IMR-90 (cell line): Measurements from ENCODE around the gene PRAME. TPM values are rescaled to one million over a fixed set of nuclear protein-coding genes. Genes with fewer than 3 reads are reported as not detected.
A peak's percentile ranks its signal among the peaks of the same experiment; 100 is the strongest.

Experiments used
- ATAC-seq: fragments of 200-7000 bp; cut with Tn5 transposase; 2 replicates; pipeline ENCODE4 v1.9.1; 2020; ENCODE audit warnings: low read depth, mild to moderate bottlenecking, moderate library complexity
- BruUV-seq: library from RNA; stranded (reverse); fragments of 400-500 nt; replicated peaks from 2 replicates; lab custom pipeline; 2021; lab: Mats Ljungman, UMichigan
- CTCF ChIA-PET: fragments of 300-600 bp; formaldehyde crosslinking; extraction: SDS; loops from one replicate; lab custom pipeline; 2021; ENCODE audit warnings: antibody characterized with exemption; lab: Yijun Ruan, JAX
- POLR2A ChIA-PET: fragments of 300-600 bp; sonication (Branson Sonifier 250); formaldehyde crosslinking; loops from one replicate; lab custom pipeline; 2022; ENCODE audit warnings: antibody characterized with exemption; ENCODE audit not compliant: unreplicated experiment; lab: Charles Lee
- DNase-seq: peaks from one replicate; pipeline ENCODE4 v3.0.0; 2013
- H2AFZ ChIP-seq: replicated peaks from 2 replicates; pipeline ENCODE3; 2013; ENCODE audit warnings: low read length, mild to moderate bottlenecking; ENCODE audit not compliant: poor library complexity
- H2AK5ac ChIP-seq: 2 replicates; pipeline ENCODE4 v1.6.1; 2013; ENCODE audit warnings: low read depth, low read length, inconsistent platforms
- H2AK9ac ChIP-seq: replicated peaks from 2 replicates; pipeline ENCODE3; 2013; ENCODE audit warnings: mild to moderate bottlenecking, low read depth, low read length, moderate library complexity; ENCODE audit not compliant: poor library complexity
- H2BK120ac ChIP-seq: 2 replicates; pipeline ENCODE4 v1.6.1; 2013; ENCODE audit warnings: low read depth, low read length, inconsistent platforms
- H2BK15ac ChIP-seq: 3 replicates; pipeline ENCODE4 v1.6.1; 2013; ENCODE audit warnings: low read depth, low read length, inconsistent platforms
- H2BK20ac ChIP-seq: 2 replicates; pipeline ENCODE4 v1.6.1; 2013; ENCODE audit warnings: low read depth, mild to moderate bottlenecking, inconsistent platforms, low read length, moderate library complexity
- H2BK5ac ChIP-seq: 2 replicates; pipeline ENCODE4 v1.6.1; 2013; ENCODE audit warnings: mild to moderate bottlenecking, low read depth, low read length, inconsistent platforms; ENCODE audit not compliant: poor library complexity, severe bottlenecking
- H3K14ac ChIP-seq: replicated peaks from 2 replicates; pipeline ENCODE4 v1.6.1; 2013; ENCODE audit warnings: low read depth, low read length, inconsistent platforms
- H3K18ac ChIP-seq: 2 replicates; pipeline ENCODE4 v1.6.1; 2013; ENCODE audit warnings: low read depth, low read length, control low read depth
- H3K23ac ChIP-seq: 2 replicates; pipeline ENCODE4 v1.6.1; 2013; ENCODE audit warnings: low read depth, low read length, inconsistent platforms
- H3K27ac ChIP-seq: 2 replicates; pipeline ENCODE4 v1.5.1; 2013; ENCODE audit warnings: mild to moderate bottlenecking, control low read depth, low read length; ENCODE audit not compliant: insufficient read depth
- H3K27me3 ChIP-seq: 2 replicates; pipeline ENCODE4 v1.6.1; 2013; ENCODE audit warnings: low read length; ENCODE audit not compliant: control insufficient read depth, insufficient read depth
- H3K36me3 ChIP-seq: 2 replicates; pipeline ENCODE4 v1.6.1; 2013; ENCODE audit warnings: low read length, mixed read lengths; ENCODE audit not compliant: control insufficient read depth, insufficient read depth
- H3K4ac ChIP-seq: 2 replicates; pipeline ENCODE4 v1.6.1; 2013; ENCODE audit warnings: low read depth, low read length, inconsistent platforms
- H3K4me1 ChIP-seq: 2 replicates; pipeline ENCODE4 v1.6.1; 2013; ENCODE audit warnings: low read length, mixed read lengths; ENCODE audit not compliant: control insufficient read depth, insufficient read depth
- H3K4me2 ChIP-seq: 2 replicates; pipeline ENCODE4 v1.6.1; 2013; ENCODE audit warnings: low read depth, mild to moderate bottlenecking, control low read depth, low read length, moderate library complexity
- H3K4me3 ChIP-seq: 2 replicates; pipeline ENCODE4 v1.5.1; 2013; ENCODE audit warnings: low read depth, mild to moderate bottlenecking, control low read depth, low read length, moderate library complexity; ENCODE audit not compliant: insufficient read depth
- H3K56ac ChIP-seq: 2 replicates; pipeline ENCODE4 v1.6.1; 2013; ENCODE audit warnings: low read length, inconsistent platforms; ENCODE audit not compliant: insufficient read depth; ENCODE audit errors: extremely low read depth
- H3K79me1 ChIP-seq, 2 experiments: 2 replicates each; pipeline ENCODE4 v1.6.1; 2013; ENCODE audit warnings: low read length in 2 of 2, inconsistent platforms in 1 of 2, low read depth in 1 of 2
- H3K9ac ChIP-seq: 2 replicates; pipeline ENCODE4 v1.6.1; 2013; ENCODE audit warnings: low read depth, low read length, control low read depth
- H3K9me1 ChIP-seq: 2 replicates; pipeline ENCODE4 v1.6.1; 2013; ENCODE audit warnings: low read length, inconsistent platforms; ENCODE audit not compliant: insufficient read depth
- H3K9me3 ChIP-seq: 2 replicates; pipeline ENCODE4 v1.6.1; 2013; ENCODE audit warnings: low read length; ENCODE audit not compliant: control insufficient read depth, insufficient read depth
- H4K20me1 ChIP-seq: 2 replicates; pipeline ENCODE4 v1.6.1; 2013; ENCODE audit warnings: low read length, inconsistent platforms; ENCODE audit not compliant: insufficient read depth
- H4K5ac ChIP-seq: 2 replicates; pipeline ENCODE4 v1.6.1; 2013; ENCODE audit warnings: mild to moderate bottlenecking, low read depth, low read length, control low read depth
- H4K8ac ChIP-seq, 2 experiments: 2 replicates each; pipeline ENCODE4 v1.6.1; 2013; ENCODE audit warnings: low read depth in 2 of 2, low read length in 2 of 2, control low read depth in 1 of 2, inconsistent platforms in 1 of 2
- H4K91ac ChIP-seq: 2 replicates; pipeline ENCODE4 v1.6.1; 2013; ENCODE audit warnings: low read depth, low read length, inconsistent platforms; ENCODE audit not compliant: insufficient read depth
- MAFK ChIP-seq: IDR thresholded peaks from 2 replicates; pipeline ENCODE4 v1.6.1; 2012; ENCODE audit warnings: low read depth, low read length, improper control_type of control experiment
- RFX5 ChIP-seq: IDR thresholded peaks from 2 replicates; pipeline ENCODE4 v1.8.0; 2012; ENCODE audit warnings: low read depth, mild to moderate bottlenecking, low read length, moderate library complexity
- SMC3 ChIP-seq: fragments of 150-350 bp; IDR thresholded peaks from 2 replicates; pipeline ENCODE4 v1.6.1; 2016; ENCODE audit warnings: low read depth, mild to moderate bottlenecking, antibody characterized with exemption, low read length, moderate library complexity
- WGBS, 2 experiments: methylation state at CpG; one replicate each; pipeline versions ENCODE4 v1.1.5 to v1.1.7; 2013; ENCODE audit warnings: missing lambda C conversion rate in 2 of 2; ENCODE audit not compliant: insufficient read length in 1 of 2; ENCODE audit errors: extremely low coverage in 2 of 2; 5-methylcytosine and 5-hydroxymethylcytosine counted together
- dilution Hi-C: fragments of 300-500 bp; cut with HindIII; formaldehyde crosslinking; loops from one replicate; pipeline ENCODE4 v1.14.3; 2018; ENCODE audit warnings: low sequenced_read_pairs; ENCODE audit not compliant: unreplicated experiment
- in situ Hi-C: fragments of 300-500 bp; cut with MboI; formaldehyde crosslinking; loops from 3 replicates; pipeline ENCODE4 v1.14.3; 2019; ENCODE audit warnings: low sequenced_read_pairs, inconsistent platforms, mixed read lengths
- intact Hi-C: fragments of 100-400 bp; cut with micrococcal nuclease; formaldehyde crosslinking; loops from 2 replicates; pipeline ENCODE4 v1.10.0; 2022
- polyA plus RNA-seq, 3 experiments: library from polyadenylated mRNA; depleted of rRNA; stranded (reverse); fragments of >200 nt; gene quantifications; 2 replicates each; pipeline ENCODE4 v1.2.3, GENCODE V29; 2012; ENCODE audit warnings: low replicate concordance in 1 of 3
- total RNA-seq: library from RNA; depleted of rRNA; stranded (reverse); fragments of >200 nt; gene quantifications from 2 replicates; pipeline ENCODE4 v1.2.3, GENCODE V29; 2012

The PRAME gene
- total and polyA plus RNA-seq, 2 of the 4 experiments (the other 2 are of a cell fraction), result not detected

DNA sequence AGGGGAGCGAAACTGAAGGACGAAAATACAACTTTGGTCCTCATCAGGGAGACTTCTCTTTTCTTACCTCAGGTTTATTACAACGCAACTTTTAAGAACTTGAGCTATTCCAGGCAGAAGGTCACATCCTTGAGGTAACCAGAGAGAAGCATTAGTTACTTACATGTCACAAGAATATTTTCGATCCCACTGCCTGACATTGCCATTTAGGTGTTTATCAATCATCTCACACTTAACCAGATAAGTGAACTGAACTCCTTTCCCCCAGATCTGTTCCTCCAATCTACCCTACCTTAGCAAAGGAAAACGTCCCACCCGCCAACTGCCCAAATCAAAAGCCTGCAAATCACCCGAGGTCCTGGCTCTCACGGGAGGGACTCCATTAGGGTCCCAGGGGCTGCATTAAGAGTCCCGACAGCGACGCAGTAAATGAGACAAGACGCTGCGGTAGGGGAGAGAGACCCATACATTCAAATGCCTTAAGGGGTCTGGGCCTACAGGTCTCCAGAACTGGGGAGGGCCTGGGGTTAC is 51.3 kb downstream of the PRAME start:
- dilution Hi-C loops (no loop called here), intact Hi-C loops (no loop called here), in situ Hi-C loops (no loop called here)
- H3K79me1 ChIP-seq, result 0 out of 4 replicates have a peak, but pooled peaks cover 0 to 3% of the 10 kb centered on the region in 2 experiments
- ChIA-PET POLR2A (no interaction called here), CTCF (interaction anchor here (0.5 to 1.6 kb wide), 3 partner anchors 9 to 353 kb away, joined by 3 to 4 read pairs (median 4); no protein-coding TSS in a partner anchor)
- no peak overlapping the region for H4K5ac ChIP-seq
- no peaks in the 10 kb centered on the region for H3K9me3 ChIP-seq
- BruUV-seq, result no TSS peak
- TF ChIP-seq MAFK, result no peak
- no peak for TF ChIP-seq RFX5
- TF ChIP-seq SMC3, result no peak
- WGBS, 2 experiments, result 46% methylated on average over 5 of the region's 13 CpGs; no CpG with 5 or more reads in 1 of the 2 experiments
- no peak for DNase-seq
- H2AFZ ChIP-seq, result peak overlapping the region; percentile 85
- no peak overlapping the region for H3K18ac ChIP-seq
- no peak overlapping the region for H2AK9ac ChIP-seq
- H3K56ac ChIP-seq, result no peak overlapping the region
- no peaks in the 10 kb centered on the region for H3K9me1 ChIP-seq
- no peak overlapping the region for H3K4ac ChIP-seq
- no peak overlapping the region for H2BK120ac ChIP-seq
- no peaks in the 10 kb centered on the region for H3K36me3 ChIP-seq
- H2BK5ac ChIP-seq, result no peak overlapping the region
- no peak overlapping the region for H2BK15ac ChIP-seq
- no peak overlapping the region for H4K91ac ChIP-seq
- no peak overlapping the region for H4K8ac ChIP-seq
- no peaks in the 10 kb centered on the region for H4K20me1 ChIP-seq
- H3K4me2 ChIP-seq, result peak overlapping the region; percentile 71
- peaks cover 3% of the 10 kb centered on the region; the same call in 1 of the 2 replicates for H3K27me3 ChIP-seq
- no peak overlapping the region for H3K23ac ChIP-seq
- H3K9ac ChIP-seq, result peak overlapping the region; percentile 32
- H2AK5ac ChIP-seq, result no peak overlapping the region
- no peak overlapping the region for H3K14ac ChIP-seq
- no peak overlapping the region for H3K27ac ChIP-seq
- peak overlapping the region; percentile 70 for H3K4me3 ChIP-seq
- no peak overlapping the region for H2BK20ac ChIP-seq
- no peak; the same call in 1 of the 2 replicates for ATAC-seq
- H3K4me1 ChIP-seq, result no peaks in the 10 kb centered on the region
